ENCODE results near the gene METAP1D.
A peak's percentile ranks its signal among the peaks of the same experiment; 100 is the strongest.
"Not testable (repeated sequence)": the region's sequence is repeated elsewhere in the genome, so short reads cannot be mapped to it uniquely, and the experiment has no call there.

The METAP1D gene

GRCh38 chr2:172048508-172049503, 49.1 kb downstream of the METAP1D start:
- DNase-seq (ENCODE audit: low spot score): peak; percentile 82

DNA sequence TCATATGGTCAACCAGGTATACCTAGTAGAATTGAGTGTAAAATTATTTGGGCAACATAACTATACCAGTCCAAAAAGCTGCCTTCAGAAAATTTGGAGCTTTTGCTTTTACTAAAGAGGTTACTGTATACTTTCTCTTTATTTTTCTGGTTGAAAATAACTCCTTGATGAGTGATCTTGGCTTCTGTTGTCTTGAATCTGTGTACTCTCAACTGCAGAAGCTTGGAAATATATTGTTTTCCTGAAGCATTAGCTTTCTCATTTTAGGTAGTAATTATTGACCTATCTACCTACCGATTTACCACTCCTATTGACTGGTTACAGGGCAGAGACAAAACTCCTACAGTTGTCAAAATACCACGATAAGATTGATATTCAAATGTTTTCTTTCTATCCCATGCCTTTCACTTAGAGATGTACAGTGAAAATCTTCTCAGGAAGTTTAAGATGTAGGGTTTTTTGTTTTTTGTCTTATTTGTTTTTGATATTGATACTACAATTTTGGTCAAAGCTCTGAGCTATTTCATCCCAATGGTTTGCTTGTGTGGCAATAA, 49.9 kb downstream of the METAP1D start:
- DNase-seq (ENCODE audit: low spot score): peak; percentile 49

GRCh38 chr2:172050479-172051125, 50.8 kb downstream of the METAP1D start:
- DNase-seq (ENCODE audit: low spot score): no peak

DNA sequence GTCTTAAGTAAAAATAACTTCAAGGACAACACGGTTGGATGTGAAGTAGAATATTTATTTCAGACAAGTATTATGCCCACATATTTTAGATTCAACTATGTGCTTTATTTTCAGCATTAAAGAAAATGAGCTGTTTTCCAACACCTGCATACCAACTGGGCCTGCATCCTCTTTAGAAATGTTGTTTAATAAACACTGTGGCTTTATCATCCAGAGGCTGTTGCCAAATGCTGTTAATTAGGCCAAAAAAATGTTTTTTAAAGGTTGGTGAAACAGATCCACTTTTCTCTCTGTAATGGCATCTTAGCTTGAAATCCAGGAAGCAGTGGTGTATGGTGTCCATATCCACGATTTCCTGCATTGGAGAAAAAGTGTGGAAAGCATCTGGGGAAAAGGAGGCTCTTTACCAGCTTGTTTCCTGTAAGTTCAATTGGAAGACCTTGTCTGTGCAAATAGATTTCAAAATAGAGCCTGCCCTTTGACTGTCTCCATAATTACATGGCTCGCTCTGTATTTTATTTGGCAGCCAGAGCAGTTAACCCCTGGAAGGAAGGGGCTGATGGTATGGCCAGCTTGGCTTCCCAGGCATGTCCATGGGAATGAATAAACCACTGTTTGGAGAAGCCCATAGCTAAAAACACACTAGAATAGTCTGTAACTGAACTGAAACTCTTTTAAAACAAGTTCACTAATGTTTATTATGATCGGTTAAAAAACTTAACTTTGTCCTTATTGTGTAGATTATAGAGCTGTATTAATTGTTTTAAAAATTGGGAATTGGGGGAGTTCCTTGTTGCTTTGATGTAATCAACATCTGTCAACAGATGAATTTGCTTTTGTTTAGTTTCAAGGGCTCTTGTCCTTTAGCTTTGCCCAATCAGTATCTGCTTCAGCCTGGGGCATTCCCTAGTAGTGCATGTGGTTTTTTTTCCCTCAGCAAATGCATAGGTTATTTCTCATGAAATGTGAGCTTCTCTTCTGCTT, 52.5 kb downstream of the METAP1D start:
- DNase-seq (ENCODE audit: low spot score): no peak

GRCh38 chr2:172053486-172053885, 53.7 kb downstream of the METAP1D start:
- DNase-seq (ENCODE audit: low spot score): no peak

GRCh38 chr2:172056293-172056692, 56.5 kb downstream of the METAP1D start:
- DNase-seq (ENCODE audit: low spot score): no peak

- DNase-seq (ENCODE audit: low spot score): no peak
These were observed 58.9 kb downstream of the METAP1D start for GRCh38 chr2:172058660-172059059.

GRCh38 chr2:172060118-172060517, 60.4 kb downstream of the METAP1D start:
- DNase-seq (ENCODE audit: low spot score): not testable (repeated sequence)

GRCh38 chr2:172062402-172063004, 62.8 kb downstream of the METAP1D start:
- DNase-seq (ENCODE audit: low spot score): no peak

GRCh38 chr2:172063446-172063845, 63.7 kb downstream of the METAP1D start:
- DNase-seq (ENCODE audit: low spot score): no peak

- DNase-seq (ENCODE audit: low spot score): no peak
These were observed 65.4 kb downstream of the METAP1D start for GRCh38 chr2:172065111-172065510.

GRCh38 chr2:172066394-172066886, 66.7 kb downstream of the METAP1D start:
- DNase-seq (ENCODE audit: low spot score): no peak

DNA sequence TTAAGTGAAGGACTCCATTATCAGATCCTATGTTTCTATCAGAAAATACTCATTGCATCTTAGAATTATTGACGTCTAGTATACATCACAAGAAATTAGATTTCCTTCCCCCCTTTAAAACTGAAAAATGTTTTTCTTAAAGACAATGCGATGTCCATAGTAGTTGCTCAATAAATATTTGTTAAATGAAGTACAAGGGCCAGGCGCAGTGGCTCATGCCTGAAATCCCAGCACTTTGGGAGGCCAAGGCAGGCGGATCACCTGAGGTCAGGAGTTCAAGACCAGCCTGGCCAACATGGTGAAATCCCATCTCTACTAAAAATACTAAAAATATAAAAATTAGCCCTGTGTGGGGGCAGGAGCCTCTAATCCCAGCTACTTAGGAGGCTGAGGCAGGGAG, 68.2 kb downstream of the METAP1D start:
- DNase-seq (ENCODE audit: low spot score): not testable (repeated sequence)

GRCh38 chr2:172070936-172071335, 71.2 kb downstream of the METAP1D start:
- no peak for DNase-seq (ENCODE audit: low spot score)

GRCh38 chr2:172072303-172072702, 72.5 kb downstream of the METAP1D start:
- DNase-seq (ENCODE audit: low spot score): no peak

DNA sequence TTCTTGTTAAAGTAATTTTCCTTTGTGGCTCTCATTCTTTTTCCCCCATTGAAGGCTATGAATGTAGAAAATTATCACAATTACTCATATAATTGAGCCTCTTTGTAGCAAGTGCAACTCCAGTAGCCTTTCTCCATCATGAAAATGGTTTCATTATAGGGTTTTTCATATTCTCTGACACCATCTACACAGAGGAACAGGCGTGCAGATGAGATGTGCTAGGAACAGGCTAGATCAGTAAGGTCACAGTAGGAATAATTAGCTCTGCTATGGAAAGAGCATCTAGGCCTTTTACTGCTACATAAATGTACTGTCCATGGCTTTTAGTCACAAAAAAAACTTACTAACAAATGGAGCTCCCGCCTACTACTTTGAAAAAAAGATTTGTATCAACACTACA, 73.0 kb downstream of the METAP1D start:
- DNase-seq (ENCODE audit: low spot score): no peak

DNA sequence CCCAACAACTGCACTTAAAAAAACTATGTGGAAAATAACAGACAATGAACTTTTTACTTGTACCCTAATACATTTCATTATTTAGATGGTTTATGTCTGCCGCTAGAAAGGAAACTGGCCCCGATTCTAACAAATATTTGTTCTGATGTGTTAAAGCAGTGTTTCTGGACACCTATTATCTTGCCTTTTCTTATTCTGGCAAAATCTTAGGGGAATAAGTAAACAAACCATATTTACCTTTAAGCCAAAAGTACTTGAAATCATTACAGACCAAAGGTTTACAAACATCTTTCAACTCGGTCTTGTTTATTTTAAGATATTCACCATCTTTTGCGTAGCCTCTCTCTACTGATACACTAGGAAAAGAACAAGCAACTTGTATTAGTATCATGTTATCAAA, 73.8 kb downstream of the METAP1D start:
- no peak for DNase-seq (ENCODE audit: low spot score)

- DNase-seq (ENCODE audit: low spot score): no peak
These were observed 74.5 kb downstream of the METAP1D start for GRCh38 chr2:172074254-172074653.

DNA sequence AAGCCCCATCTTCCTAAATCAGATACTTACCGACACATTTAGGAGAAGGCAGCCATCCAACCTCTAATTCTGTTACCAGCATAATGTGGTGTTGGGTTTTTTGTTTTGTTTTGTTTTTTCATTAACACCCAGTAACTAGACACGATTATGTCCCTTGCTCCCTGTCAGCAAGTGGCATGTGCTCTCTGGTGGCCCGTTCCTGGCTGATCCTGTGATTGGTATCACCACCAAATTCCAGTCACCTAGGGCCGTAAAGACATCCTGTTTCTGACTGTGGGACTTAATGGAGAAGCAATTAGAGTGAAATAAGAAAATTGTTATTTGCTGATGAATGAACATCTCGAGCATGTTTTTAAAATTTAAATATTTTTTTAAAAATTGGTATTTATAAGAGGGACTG, 79.7 kb downstream of the METAP1D start:
- DNase-seq (ENCODE audit: low spot score): no peak

GRCh38 chr2:172079838-172080640, 80.3 kb downstream of the METAP1D start:
- DNase-seq (ENCODE audit: low spot score): no peak

Measured in hematopoietic multipotent progenitor cell treated with erythropoietin and hydrocortisone succinate and interleukin-3 and kit ligand, for 15 days (in vitro differentiated cells).